Adrenal gland (tissue), 12 donors: ENCODE measurements around the gene PSMB7. TPM values are rescaled to one million over a fixed set of nuclear protein-coding genes. Genes with fewer than 3 reads are reported as not detected.

Source experiments
- DNase-seq, 7 donors: peaks; one replicate each; pipeline ENCODE4 v3.0.0-alpha.2; 2019 to 2020
- H3K27ac ChIP-seq, 5 donors: fragments of 200-600 bp; sonication (generic) in 4 of 5; 1 replicate in 3 of 5; 2 replicates in 2 of 5; pipeline versions ENCODE4 v1.5.1 to v1.8.0; 2016 to 2020; ENCODE audit warnings: mild to moderate bottlenecking in 1 of 5
- H3K27me3 ChIP-seq: fragments of 200-600 bp; 2 replicates; pipeline ENCODE4 v1.8.0; 2021
- H3K36me3 ChIP-seq, 2 donors: fragments of 200-600 bp; replicated peaks in 1 of 2; 1 replicate in 1 of 2; 2 replicates in 1 of 2; pipeline versions ENCODE4 v1.5.1 to v1.8.0; 2018 to 2022
- H3K4me1 ChIP-seq, 2 donors: fragments of 200-600 bp; replicated peaks in 1 of 2; 1 replicate in 1 of 2; 2 replicates in 1 of 2; pipeline versions ENCODE4 v1.5.1 to v1.8.0; 2018 to 2021
- H3K4me3 ChIP-seq, 4 donors: fragments of 200-600 bp; sonication (generic) in 3 of 4; one replicate each; pipeline ENCODE4 v1.5.1; 2016 to 2018
- H3K9me3 ChIP-seq, 3 donors: fragments of 200-600 bp; sonication (generic) in 1 of 3; replicated peaks in 1 of 3; 1 replicate in 2 of 3; 2 replicates in 1 of 3; pipeline versions ENCODE4 v1.5.1 to v1.8.0; 2016 to 2021
- CTCF ChIP-seq, 6 experiments: fragments of 450-650 bp in 4 of 6; fragments of 200-600 bp in 2 of 6; sonication (generic) in 1 of 6; IDR thresholded peaks; 1 replicate in 5 of 6; 2 replicates in 1 of 6; pipeline versions ENCODE4 v1.5.1 to v1.8.0; 2016 to 2021; ENCODE audit warnings: antibody characterized with exemption in 6 of 6, mild to moderate bottlenecking in 2 of 6, moderate library complexity in 1 of 6
- POLR2A ChIP-seq, 2 donors: fragments of 450-650 bp; IDR thresholded peaks; one replicate each; pipeline ENCODE4 v1.6.1; 2017; ENCODE audit warnings: antibody characterized with exemption in 2 of 2, mild to moderate bottlenecking in 2 of 2, moderate library complexity in 1 of 2
- WGBS, 4 donors: extraction: QIAGEN DNeasy Blood & Tissue Kit in 2 of 4; methylation state at CpG; one replicate each; pipeline versions ENCODE4 v1.1.5 to v1.1.7; 2013 to 2017; 5-methylcytosine and 5-hydroxymethylcytosine counted together
- intact Hi-C, 2 donors: fragments of 100-400 bp; cut with DNase I; formaldehyde crosslinking; loops; one replicate each; pipeline versions ENCODE4 v1.14.1 to v1.15.0; 2022 to 2023
- polyA plus RNA-seq, 3 donors: library from polyadenylated mRNA; stranded (reverse); fragments of 200-250 nt in 2 of 3; fragments of 350-450 nt in 1 of 3; fragmentation: Illumina TruSeq in 1 of 3; extraction: RNeasy Lipid Tissue Mini Kit (QIAGEN cat#74804) in 1 of 3; gene quantifications; one replicate each; pipeline ENCODE4 v1.2.3, GENCODE V29; 2013 to 2014
- total RNA-seq, 9 donors: library from RNA; depleted of rRNA in 4 of 9; stranded (reverse); fragments of >200 nt in 4 of 9; fragments of 120-200 nt in 1 of 9; fragmentation: NEBNext Ultra II Directional in 1 of 9; extraction: Animal tissue kit (Norgen Biotek cat#: 25700) in 1 of 9; gene quantifications; one replicate each; pipeline versions ENCODE4 v1.1.0 to v1.2.4, GENCODE V29; 2013 to 2023
- donor health status: healthy with polysubstance abuse.
- donor health status: Bipolar disorder and iron deficiency.
- donor health status: DM: yes; HTN: yes; CAD: no.
- donor health status: DM: no; HTN: no; CAD: no.
- donor health status: DM: no; HTN: no; CAD: no.
- donor health status: DM: yes; HTN: yes; CAD: no.

Gene PSMB7
- total and polyA plus RNA-seq, 12 donors = 107 to 427 (median 178) TPM

GRCh38 chr9:124359855-124360678, 55.2 kb downstream of the PSMB7 start:
- Histone ChIP-seq H3K4me1 (peaks cover 9 to 41% of the 10 kb centered on the region in 2 donors), H3K27me3 (no peaks in the 10 kb centered on the region), H3K9me3 (no peaks in the 10 kb centered on the region), H3K4me3 (no peak overlapping the region), H3K36me3 (peaks cover 0 to 4% of the 10 kb centered on the region in 2 donors), H3K27ac (no peak overlapping the region)
- TF ChIP-seq POLR2A (IDR thresholded peaks at IDR 0.05) = no peak
- no peak for TF ChIP-seq CTCF (IDR thresholded peaks at IDR 0.05)
- WGBS, 4 donors = 75 to 83% (median 79%) methylated on average over 11 of the region's 11 CpGs
- no peak for DNase-seq
- intact Hi-C loops = no loop called here

DNA sequence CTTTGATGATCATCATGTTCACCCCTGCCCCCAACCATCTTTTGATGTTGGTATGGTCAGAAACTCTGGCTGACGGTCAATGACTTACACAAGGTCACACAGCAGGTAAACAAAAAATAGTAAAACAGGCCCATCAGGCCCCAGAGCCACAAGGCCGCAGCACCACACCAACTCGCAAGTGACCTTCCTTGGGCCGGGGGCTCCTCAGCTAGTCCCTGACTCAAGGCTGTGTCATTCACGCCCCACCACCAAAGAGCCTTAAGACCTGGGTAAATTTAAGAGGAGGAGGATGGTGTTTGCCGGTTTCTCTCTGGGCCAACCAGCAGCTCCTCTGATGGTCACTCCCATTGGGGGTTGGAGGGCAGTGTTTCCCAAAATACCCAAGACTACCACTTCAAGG, 55.8 kb downstream of the PSMB7 start:
- 53 to 75% (median 60%) methylated on average over 5 to 6 of the region's 6 CpGs for WGBS, 4 donors
- Histone ChIP-seq H3K27me3 (no peaks in the 10 kb centered on the region), H3K4me3 (no peak overlapping the region), H3K9me3 (no peaks in the 10 kb centered on the region), H3K4me1 (peaks cover 14 to 46% of the 10 kb centered on the region in 2 donors), H3K36me3 (peaks cover 0 to 8% of the 10 kb centered on the region in 2 donors), H3K27ac (no peak overlapping the region)
- TF ChIP-seq CTCF (IDR thresholded peaks at IDR 0.05) (no peak), POLR2A (IDR thresholded peaks at IDR 0.05) (no peak)
- peak in 1 of 7 donors; percentile 13 for DNase-seq
- intact Hi-C loops = no loop called here

DNA sequence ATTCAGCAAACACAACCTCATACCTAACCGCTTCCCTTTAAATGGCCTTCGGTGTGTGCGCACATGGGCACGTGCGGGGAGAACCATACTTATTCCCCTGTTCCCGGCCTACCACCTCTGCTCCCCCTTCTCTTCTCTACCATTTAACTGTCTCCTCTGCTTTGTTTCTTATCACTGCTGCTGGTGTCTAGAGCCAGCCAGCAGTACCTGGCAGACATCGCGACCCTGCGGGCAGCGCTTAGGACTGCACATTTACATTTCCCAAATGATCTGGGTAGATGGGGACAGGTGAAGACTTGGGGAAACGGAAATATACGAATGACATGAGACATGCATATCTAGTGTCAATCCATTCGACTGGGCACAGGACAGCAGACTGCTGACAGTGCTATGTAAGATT, 56.6 kb downstream of the PSMB7 start:
- no peaks in the 10 kb centered on the region for H3K27me3 ChIP-seq
- WGBS, 4 donors = 90 to 97% (median 91%) methylated on average over 13 of the region's 13 CpGs
- H3K4me3 ChIP-seq = no peak overlapping the region
- peak in 1 of 7 donors; percentile 50 for DNase-seq
- peaks cover 0 to 11% of the 10 kb centered on the region in 2 donors for H3K36me3 ChIP-seq
- intact Hi-C loops = no loop called here
- TF ChIP-seq CTCF (IDR thresholded peaks at IDR 0.05) (no peak), POLR2A (IDR thresholded peaks at IDR 0.05) (no peak)
- no peaks in the 10 kb centered on the region for H3K9me3 ChIP-seq
- H3K4me1 ChIP-seq = peaks cover 17 to 51% of the 10 kb centered on the region in 2 donors
- H3K27ac ChIP-seq = no peak overlapping the region

DNA sequence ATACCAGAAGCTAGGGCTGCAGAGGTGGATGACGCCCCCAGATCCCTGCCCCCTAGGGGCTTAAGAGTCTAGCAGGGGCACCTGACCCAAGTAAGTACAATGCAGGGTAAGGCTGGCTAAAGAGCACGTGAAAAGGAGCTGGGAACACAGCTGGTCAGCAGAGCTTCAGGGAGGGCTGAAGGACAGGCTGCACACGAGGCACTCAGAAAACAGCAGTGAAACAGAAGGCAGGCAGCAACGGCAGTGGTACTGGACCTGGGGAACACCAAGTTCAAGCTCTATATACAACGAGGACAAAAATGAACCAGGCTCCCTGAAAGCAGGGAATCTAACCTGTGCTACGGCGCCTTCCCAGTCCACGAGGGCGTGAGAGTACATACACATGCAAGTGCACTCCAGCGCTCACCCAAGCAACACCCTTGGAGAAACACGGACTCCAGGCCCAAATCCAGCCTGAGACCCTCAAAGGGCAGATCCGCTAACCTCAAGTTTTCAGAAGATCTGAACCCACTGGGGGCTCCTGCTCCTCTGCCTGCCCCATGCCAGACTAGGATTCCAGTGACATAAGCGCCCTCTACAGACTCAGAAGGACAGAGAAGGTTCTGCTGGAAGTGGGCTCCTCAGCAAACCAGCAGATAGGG, 57.4 kb downstream of the PSMB7 start:
- Histone ChIP-seq H3K4me3 (no peak overlapping the region), H3K27ac (no peak overlapping the region), H3K9me3 (no peaks in the 10 kb centered on the region), H3K27me3 (no peaks in the 10 kb centered on the region), H3K36me3 (peaks cover 0 to 18% of the 10 kb centered on the region in 2 donors), H3K4me1 (peaks cover 17 to 51% of the 10 kb centered on the region in 2 donors)
- 71 to 89% (median 84%) methylated on average over 13 of the region's 13 CpGs for WGBS, 4 donors
- DNase-seq = peak in 2 of 7 donors; percentile 11 to 49
- intact Hi-C loops = no loop called here
- TF ChIP-seq CTCF (IDR thresholded peaks at IDR 0.05) = no peak
- TF ChIP-seq POLR2A (IDR thresholded peaks at IDR 0.05) = no peak
